Right kidney (tissue), 1 donor: ENCODE measurements around the gene ETFA.

Source experiments
- DNase-seq: peaks from one replicate; pipeline ENCODE4 v3.0.0-alpha.2; 2016

ETFA gene

DNA sequence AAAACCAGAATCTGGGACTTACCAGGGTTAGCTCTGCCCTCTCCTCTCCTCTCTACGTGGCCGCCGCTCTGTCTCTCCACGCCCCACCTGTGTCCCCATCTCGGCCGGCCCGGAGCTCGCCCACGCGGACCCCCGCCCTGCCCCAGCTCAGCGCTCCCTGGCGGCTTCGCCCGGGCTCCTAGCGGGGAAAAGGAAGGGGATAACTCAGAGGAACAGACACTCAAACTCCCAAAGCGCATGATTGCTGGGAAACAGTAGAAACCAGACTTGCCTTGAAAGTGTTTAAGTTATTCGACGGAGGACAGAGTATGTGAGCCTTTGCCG, 30.8 kb upstream of the ETFA start:
- no peak for DNase-seq

GRCh38 chr15:76341366-76342057, 30.2 kb upstream of the ETFA start:
- DNase-seq: peak; percentile 71

- DNase-seq: no peak
Observed at GRCh38 chr15:76340803-76341365, 29.6 kb upstream of the ETFA start.

DNA sequence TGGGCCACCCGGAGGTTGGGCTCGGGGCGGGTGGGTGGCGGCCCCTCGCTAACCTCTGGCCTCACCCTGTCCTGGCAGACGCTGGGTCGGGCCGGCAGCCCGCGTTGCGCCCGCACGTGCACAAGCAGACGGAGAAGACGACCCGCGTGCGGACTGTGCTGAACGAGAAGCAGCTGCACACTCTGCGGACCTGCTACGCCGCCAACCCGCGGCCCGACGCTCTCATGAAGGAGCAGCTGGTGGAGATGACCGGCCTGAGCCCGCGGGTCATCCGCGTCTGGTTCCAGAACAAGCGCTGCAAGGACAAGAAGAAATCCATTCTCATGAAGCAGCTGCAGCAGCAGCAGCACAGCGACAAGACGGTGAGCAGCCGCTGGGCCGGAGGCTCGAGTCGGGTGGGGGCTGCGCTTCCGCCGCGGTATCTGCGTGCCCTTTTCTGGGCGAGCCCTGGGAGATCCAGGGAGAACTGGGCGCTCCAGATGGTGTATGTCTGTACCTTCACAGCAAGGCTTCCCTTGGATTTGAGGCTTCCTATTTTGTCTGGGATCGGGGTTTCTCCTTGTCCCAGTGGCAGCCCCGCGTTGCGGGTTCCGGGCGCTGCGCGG, 29.0 kb upstream of the ETFA start:
- peak; percentile 90 for DNase-seq

- peak; percentile 88 for DNase-seq
Observed at GRCh38 chr15:76339305-76340197, 28.3 kb upstream of the ETFA start.

DNA sequence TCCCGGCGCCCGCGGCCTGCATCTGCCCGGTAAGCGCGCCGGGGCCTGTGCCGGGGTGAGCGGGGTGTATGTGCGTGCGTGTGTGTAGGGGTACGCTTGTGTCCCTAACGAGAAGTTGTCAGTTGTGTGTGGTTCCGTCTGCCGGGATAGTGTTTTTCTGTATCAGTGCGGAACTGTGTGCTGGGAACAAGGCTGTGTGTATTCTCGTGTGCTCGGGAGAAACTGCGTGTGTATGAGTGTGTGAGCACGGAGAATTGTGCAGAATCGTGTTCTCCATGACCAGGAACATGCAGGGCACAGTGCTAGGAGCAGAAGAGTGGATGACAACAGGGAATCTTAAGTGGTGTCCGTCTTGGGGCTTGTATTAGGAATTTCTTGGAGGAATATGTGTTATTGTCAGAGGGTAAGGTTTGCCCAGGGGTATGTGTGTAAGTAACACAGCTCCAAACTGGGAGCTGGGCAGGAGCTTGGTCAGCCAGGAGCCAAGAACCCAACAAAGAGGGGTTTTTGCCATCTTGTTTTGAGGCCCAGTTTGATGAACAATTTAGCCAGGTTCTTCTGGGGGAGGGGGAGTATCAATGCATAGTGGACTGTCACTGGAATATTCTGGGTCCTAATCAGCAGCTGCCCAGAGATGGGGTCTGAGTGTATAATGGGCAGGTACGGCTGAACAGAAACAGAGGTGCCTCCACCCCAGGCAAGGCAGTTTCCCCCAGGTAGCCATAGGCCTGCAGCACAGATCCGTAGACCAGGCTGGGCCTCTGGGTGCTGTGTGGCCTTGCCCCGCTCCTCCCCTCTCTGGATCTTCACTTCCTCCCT, 27.4 kb upstream of the ETFA start:
- peak; percentile 72 for DNase-seq

- peak; percentile 85 for DNase-seq
Observed at GRCh38 chr15:76337696-76338485, 26.6 kb upstream of the ETFA start.

- peak; percentile 76 for DNase-seq
Observed at GRCh38 chr15:76337059-76337695, 25.9 kb upstream of the ETFA start.

- DNase-seq: peak; percentile 63
Observed at GRCh38 chr15:76336254-76337058, 25.2 kb upstream of the ETFA start, which contains the start of gene ISL2. ISL2 (plus strand) TSS chr15:76336773; CDS start chr15:76336884, 111 bp downstream.

- DNase-seq: peak; percentile 74
Observed at GRCh38 chr15:76335307-76336253, 24.3 kb upstream of the ETFA start.

- DNase-seq: no peak
Observed at GRCh38 chr15:76334438-76335306, 23.4 kb upstream of the ETFA start.

DNA sequence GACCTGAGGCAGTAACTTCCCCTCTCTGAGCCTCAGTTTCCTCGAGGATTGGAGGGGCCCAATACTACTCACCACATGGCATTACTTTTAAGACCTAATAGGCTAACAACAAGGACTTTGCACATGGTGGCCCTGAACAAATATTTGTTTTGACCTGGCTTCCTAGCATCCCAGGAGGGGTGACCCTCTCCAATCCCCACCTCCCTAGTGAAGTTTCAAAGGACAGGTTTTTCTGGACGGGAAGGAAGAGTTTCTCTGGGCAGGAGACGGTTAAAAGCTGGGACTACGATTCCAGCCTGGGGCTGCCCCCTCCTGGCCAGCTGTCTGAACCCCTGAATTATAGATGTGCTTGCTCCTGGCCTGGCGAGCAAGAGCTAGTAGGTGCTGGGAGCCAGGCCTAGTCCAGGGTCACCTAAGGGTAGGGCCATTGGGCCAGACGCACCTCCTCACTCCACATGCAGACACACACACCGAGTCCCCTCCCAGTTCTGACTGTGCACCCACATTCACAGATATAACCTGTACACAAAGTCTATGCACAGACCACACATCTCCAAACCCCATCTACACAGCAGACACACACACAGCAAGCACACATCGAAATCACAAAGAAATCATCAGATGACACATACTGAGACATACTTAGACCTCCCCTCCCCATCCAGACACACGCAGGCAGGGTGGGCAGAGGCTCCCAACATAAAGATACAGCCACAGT, 22.6 kb upstream of the ETFA start:
- DNase-seq: no peak

DNA sequence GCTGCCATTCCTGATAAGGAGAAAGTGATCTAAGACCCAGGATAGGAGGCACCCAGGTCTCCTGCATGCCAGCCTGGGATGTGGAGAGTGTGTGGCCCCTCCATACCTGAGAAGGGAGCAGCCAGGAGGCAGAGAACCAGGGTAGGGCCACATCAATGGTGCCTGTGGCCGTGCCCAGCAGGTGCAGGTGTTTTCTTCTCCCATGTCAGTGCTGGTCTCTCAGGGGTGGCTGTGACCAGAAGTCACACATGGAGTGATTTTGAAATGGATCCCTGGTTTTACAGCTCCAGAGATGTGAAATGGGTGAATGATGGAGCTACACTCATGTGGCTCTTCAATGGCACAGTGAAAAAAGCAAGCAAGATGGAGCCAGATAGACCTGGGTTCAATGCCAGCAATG, 22.0 kb upstream of the ETFA start:
- DNase-seq: no peak

DNA sequence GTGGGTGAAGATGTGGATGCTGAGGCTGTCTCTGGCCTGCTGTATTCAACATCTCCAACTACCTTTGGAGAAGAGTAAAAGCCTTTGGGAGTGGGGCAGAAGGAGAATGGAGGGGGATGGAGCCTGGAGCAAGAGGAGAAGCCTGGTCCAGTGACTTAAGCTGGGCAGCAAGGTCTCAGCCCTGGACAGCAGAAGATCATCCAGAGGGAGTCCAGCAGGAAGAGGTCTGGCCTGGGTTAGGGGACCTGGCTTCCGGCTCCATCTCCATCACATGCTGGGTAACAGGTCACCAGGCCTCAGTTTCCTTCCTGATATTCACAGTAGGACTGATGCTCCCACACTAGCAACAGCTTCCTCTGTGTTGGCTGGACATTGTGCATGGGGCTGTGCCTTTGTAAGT, 21.5 kb upstream of the ETFA start:
- DNase-seq: no peak

DNA sequence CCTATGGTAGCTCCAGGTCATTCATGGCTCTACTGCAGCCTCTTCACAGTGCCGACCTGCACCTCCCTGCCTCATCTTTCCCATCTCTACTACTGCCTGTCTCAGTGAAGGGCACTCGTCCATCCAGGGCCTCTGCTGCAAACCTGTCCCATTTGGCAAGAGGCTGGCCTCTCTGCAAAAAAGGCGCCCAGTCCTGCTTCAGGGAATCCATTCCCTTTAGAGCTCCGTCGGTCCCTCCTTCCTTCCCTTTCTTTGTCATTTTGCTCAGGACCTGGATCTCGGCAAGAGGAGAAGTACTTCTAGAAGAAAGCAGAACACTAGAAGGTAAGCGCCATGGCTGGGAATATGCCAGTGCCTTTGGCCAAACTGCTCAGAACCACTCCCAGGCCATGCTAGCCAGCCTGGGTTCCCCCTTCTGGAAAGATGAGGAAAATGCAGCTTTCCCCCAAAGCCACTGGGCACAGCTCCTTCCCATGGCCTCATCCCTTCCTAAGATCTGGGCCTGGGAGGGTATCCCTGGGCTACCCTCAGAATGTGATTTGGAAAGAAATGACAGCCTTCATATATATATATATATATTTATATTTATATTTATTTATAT, 18.9 kb upstream of the ETFA start:
- no peak for DNase-seq

GRCh38 chr15:76328958-76329357, 17.7 kb upstream of the ETFA start:
- no peak for DNase-seq
